Measurements from ENCODE around the gene CCL2. TPM values are rescaled to one million over a fixed set of nuclear protein-coding genes. Genes with fewer than 3 reads are reported as not detected.

Gene CCL2
- total RNA-seq, 1 experiment from 2014 or later: 1.4 TPM

GRCh38 chr17:34220752-34221395, 34.2 kb upstream of the CCL2 start:
- Histone ChIP-seq H2AK5ac (ENCODE audit: insufficient read length, low read length) (no peak overlapping the region), H4K91ac (ENCODE audit: insufficient read length, low read depth, low read length) (no peak overlapping the region), H3K27me3 (ENCODE audit: insufficient read depth, low read length) (no peaks in the 10 kb centered on the region), H3K4me1 (ENCODE audit: insufficient read depth, low read length) (no peaks in the 10 kb centered on the region), H3K4me2 (ENCODE audit: insufficient read depth, insufficient read length, low read length) (no peak overlapping the region), H2AFZ (ENCODE audit: low read length) (no peak overlapping the region), H3K23me2 (ENCODE audit: insufficient read length, low read depth, low read length, poor library complexity, severe bottlenecking) (no peaks in the 10 kb centered on the region), H3K4ac (ENCODE audit: low read depth, low read length) (no peak overlapping the region), H3K23ac (ENCODE audit: insufficient read length, low read depth, low read length) (no peak overlapping the region), H3K9ac (ENCODE audit: extremely low read depth, insufficient read length, low read length) (no peak overlapping the region), H4K8ac (replicated peaks; ENCODE audit: insufficient read length, low read depth, low read length) (no peak overlapping the region), H4K5ac (ENCODE audit: insufficient read length, low read depth, low read length) (no peak overlapping the region), H3K9me3 (ENCODE audit: control insufficient read depth, low read depth, low read length) (no peaks in the 10 kb centered on the region), H3T11ph (ENCODE audit: low read length) (no peak overlapping the region), H2BK12ac (ENCODE audit: insufficient read length, low read depth, low read length) (no peak overlapping the region), H2BK15ac (ENCODE audit: low read depth, low read length) (no peak overlapping the region), H2BK20ac (ENCODE audit: low read depth, low read length, poor library complexity, severe bottlenecking) (no peak overlapping the region), H4K20me1 (ENCODE audit: control insufficient read depth, insufficient read depth, insufficient read length) (no peaks in the 10 kb centered on the region), H3K79me1 (ENCODE audit: insufficient read depth, low read depth, low read length, poor library complexity, severe bottlenecking) (no peaks in the 10 kb centered on the region), H2BK120ac (ENCODE audit: low read depth, low read length, poor library complexity, severe bottlenecking) (no peak overlapping the region), H3K56ac (ENCODE audit: insufficient read length, low read depth, low read length) (no peak overlapping the region), H3K18ac (ENCODE audit: insufficient read length, low read depth, low read length) (no peak overlapping the region), H3K14ac (ENCODE audit: insufficient read depth, low read length) (no peak overlapping the region), H3K79me2 (ENCODE audit: insufficient read depth, low read length) (no peaks in the 10 kb centered on the region), H2BK5ac (ENCODE audit: insufficient read length, low read length) (no peak overlapping the region), H3K27ac (ENCODE audit: insufficient read length, low read depth, low read length) (no peak overlapping the region)
- WGBS (ENCODE audit: extremely low coverage, insufficient read length, low lambda C conversion rate): no CpG with 5 or more reads among the region's 5 CpGs
- DNase-seq: no peak
- H3K36me3 Mint-ChIP-seq (ENCODE audit: insufficient read depth in 1 of 3, low read depth in 3 of 3): peaks cover 0 to 5% (median 0%) of the 10 kb centered on the region in 3 experiments; a peak in 2 of 7 replicates
- H3K27me3 Mint-ChIP-seq (ENCODE audit: low read depth): peaks cover 5% of the 10 kb centered on the region
- H3K4me3 Mint-ChIP-seq: no peak overlapping the region
- H3K27ac Mint-ChIP-seq: no peak overlapping the region
- peaks cover 14% of the 10 kb centered on the region in 2 experiments for H3K9me3 Mint-ChIP-seq
- no peak for TF ChIP-seq CTCF (conservative IDR thresholded peaks at IDR 0.05)
- no peaks in the 10 kb centered on the region for H3K4me1 Mint-ChIP-seq
